Lower lobe of right lung (tissue), 2 donors: ENCODE measurements around the gene GRIK2. TPM values are rescaled to one million over a fixed set of nuclear protein-coding genes. Genes with fewer than 3 reads are reported as not detected.

Experiments used
- ATAC-seq, 2 donors: fragments of 200-7000 bp; cut with Tn5 transposase; one replicate each; pipeline ENCODE4 v1.9.1; 2020 to 2022; ENCODE audit warnings: mild to moderate bottlenecking in 2 of 2, moderate library complexity in 2 of 2
- DNase-seq: peaks from one replicate; pipeline ENCODE4 v3.0.0-alpha.2; 2020
- H3K27ac ChIP-seq: fragments of 200-600 bp; one replicate; pipeline ENCODE4 v1.8.0; 2022
- H3K27me3 ChIP-seq: fragments of 200-600 bp; one replicate; pipeline ENCODE4 v1.8.0; 2022; ENCODE audit warnings: low read depth
- H3K36me3 ChIP-seq: fragments of 200-600 bp; one replicate; pipeline ENCODE4 v1.8.0; 2022; ENCODE audit warnings: mild to moderate bottlenecking
- H3K4me1 ChIP-seq: fragments of 200-600 bp; one replicate; pipeline ENCODE4 v1.8.0; 2022
- H3K4me3 ChIP-seq: fragments of 200-600 bp; one replicate; pipeline ENCODE4 v1.8.0; 2022; ENCODE audit warnings: mild to moderate bottlenecking
- H3K9me3 ChIP-seq: fragments of 200-600 bp; one replicate; pipeline ENCODE4 v1.8.0; 2022
- CTCF ChIP-seq: fragments of 200-600 bp; IDR thresholded peaks from one replicate; pipeline ENCODE4 v1.8.0; 2022; ENCODE audit warnings: antibody characterized with exemption, mild to moderate bottlenecking
- intact Hi-C: fragments of 100-400 bp; cut with DNase I; formaldehyde crosslinking; loops from one replicate; pipeline ENCODE4 v1.11.0; 2022
- total RNA-seq: library from RNA; stranded (reverse); fragmentation: NEBNext Ultra II Directional; extraction: Animal tissue kit (Norgen Biotek cat#: 25700); gene quantifications from one replicate; pipeline ENCODE4 v1.2.1, GENCODE V29; 2021
- donor health status: DM: no; HTN: yes; CAD: no; lungs with severe emphysema.

Gene GRIK2
- total RNA-seq, 1 donor from 2014 or later, result 0.62 TPM

GRCh38 chr6:102051001-102051400 lies 657.5 kb downstream of the GRIK2 start:
- intact Hi-C loops, result no loop called here

GRCh38 chr6:102051720-102052119 lies 658.2 kb downstream of the GRIK2 start:
- H3K9me3 ChIP-seq, result no peaks in the 10 kb centered on the region
- no peaks in the 10 kb centered on the region for H3K36me3 ChIP-seq
- no peaks in the 10 kb centered on the region for H3K4me1 ChIP-seq
- H3K27me3 ChIP-seq, result no peaks in the 10 kb centered on the region
- no peak overlapping the region for H3K27ac ChIP-seq
- ATAC-seq (no peak), DNase-seq (no peak)
- H3K4me3 ChIP-seq, result no peak overlapping the region
- intact Hi-C loops, result no loop called here
- TF ChIP-seq CTCF, result no peak

More at GRCh38 chr6:102051001-102051400, 657.5 kb downstream of the GRIK2 start:
- Histone ChIP-seq H3K27ac (no peak overlapping the region), H3K9me3 (no peaks in the 10 kb centered on the region), H3K4me3 (no peak overlapping the region), H3K27me3 (no peaks in the 10 kb centered on the region), H3K4me1 (no peaks in the 10 kb centered on the region), H3K36me3 (no peaks in the 10 kb centered on the region)
- ATAC-seq, result no peak
- TF ChIP-seq CTCF, result no peak
- no peak for DNase-seq

GRCh38 chr6:102064142-102064541 lies 670.6 kb downstream of the GRIK2 start:
- ATAC-seq, result no peak
- intact Hi-C loops, result no loop called here

GRCh38 chr6:102066301-102066700 lies 672.8 kb downstream of the GRIK2 start:
- Histone ChIP-seq H3K4me3 (no peak overlapping the region), H3K9me3 (no peaks in the 10 kb centered on the region), H3K36me3 (no peaks in the 10 kb centered on the region), H3K27ac (no peak overlapping the region), H3K27me3 (no peaks in the 10 kb centered on the region), H3K4me1 (no peaks in the 10 kb centered on the region)
- no peak for TF ChIP-seq CTCF
- no peak for ATAC-seq
- no peak for DNase-seq
- intact Hi-C loops, result no loop called here

More at GRCh38 chr6:102064142-102064541, 670.6 kb downstream of the GRIK2 start:
- no peak overlapping the region for H3K4me3 ChIP-seq
- no peaks in the 10 kb centered on the region for H3K4me1 ChIP-seq
- H3K27me3 ChIP-seq, result no peaks in the 10 kb centered on the region
- no peak for TF ChIP-seq CTCF
- no peaks in the 10 kb centered on the region for H3K9me3 ChIP-seq
- no peaks in the 10 kb centered on the region for H3K36me3 ChIP-seq
- DNase-seq, result no peak
- no peak overlapping the region for H3K27ac ChIP-seq

- no peak for TF ChIP-seq CTCF
- intact Hi-C loops, result no loop called here
- Histone ChIP-seq H3K9me3 (no peaks in the 10 kb centered on the region), H3K27ac (no peak overlapping the region), H3K36me3 (no peaks in the 10 kb centered on the region), H3K27me3 (no peaks in the 10 kb centered on the region), H3K4me3 (no peak overlapping the region), H3K4me1 (no peaks in the 10 kb centered on the region)
- no peak for DNase-seq
- ATAC-seq, result no peak
Measured at GRCh38 chr6:102068349-102068929, 674.9 kb downstream of the GRIK2 start.

GRCh38 chr6:102075539-102075938 lies 682.0 kb downstream of the GRIK2 start:
- H3K4me1 ChIP-seq, result no peaks in the 10 kb centered on the region
- peaks cover 3% of the 10 kb centered on the region for H3K9me3 ChIP-seq
- H3K4me3 ChIP-seq, result no peak overlapping the region
- H3K36me3 ChIP-seq, result no peaks in the 10 kb centered on the region
- intact Hi-C loops, result no loop called here
- TF ChIP-seq CTCF, result no peak
- no peak overlapping the region for H3K27ac ChIP-seq
- DNase-seq (no peak), ATAC-seq (no peak)
- H3K27me3 ChIP-seq, result no peaks in the 10 kb centered on the region
